LHCN-M2 (cell line): Measurements from ENCODE around the gene C1orf159. TPM values are rescaled to one million over a fixed set of nuclear protein-coding genes. Genes with fewer than 3 reads are reported as not detected.

Experiments
- DNase-seq: peaks from one replicate; pipeline ENCODE4 v3.0.0-alpha.2; 2012; ENCODE audit warnings: low read depth
- total RNA-seq: library from RNA; depleted of rRNA; stranded (reverse); fragments of >200 nt; gene quantifications from 2 replicates; pipeline ENCODE4 v1.2.3, GENCODE V29; 2014; rRNA removed

Gene C1orf159
- total RNA-seq, 1 experiment from 2014 or later, result 18.8 TPM

DNA sequence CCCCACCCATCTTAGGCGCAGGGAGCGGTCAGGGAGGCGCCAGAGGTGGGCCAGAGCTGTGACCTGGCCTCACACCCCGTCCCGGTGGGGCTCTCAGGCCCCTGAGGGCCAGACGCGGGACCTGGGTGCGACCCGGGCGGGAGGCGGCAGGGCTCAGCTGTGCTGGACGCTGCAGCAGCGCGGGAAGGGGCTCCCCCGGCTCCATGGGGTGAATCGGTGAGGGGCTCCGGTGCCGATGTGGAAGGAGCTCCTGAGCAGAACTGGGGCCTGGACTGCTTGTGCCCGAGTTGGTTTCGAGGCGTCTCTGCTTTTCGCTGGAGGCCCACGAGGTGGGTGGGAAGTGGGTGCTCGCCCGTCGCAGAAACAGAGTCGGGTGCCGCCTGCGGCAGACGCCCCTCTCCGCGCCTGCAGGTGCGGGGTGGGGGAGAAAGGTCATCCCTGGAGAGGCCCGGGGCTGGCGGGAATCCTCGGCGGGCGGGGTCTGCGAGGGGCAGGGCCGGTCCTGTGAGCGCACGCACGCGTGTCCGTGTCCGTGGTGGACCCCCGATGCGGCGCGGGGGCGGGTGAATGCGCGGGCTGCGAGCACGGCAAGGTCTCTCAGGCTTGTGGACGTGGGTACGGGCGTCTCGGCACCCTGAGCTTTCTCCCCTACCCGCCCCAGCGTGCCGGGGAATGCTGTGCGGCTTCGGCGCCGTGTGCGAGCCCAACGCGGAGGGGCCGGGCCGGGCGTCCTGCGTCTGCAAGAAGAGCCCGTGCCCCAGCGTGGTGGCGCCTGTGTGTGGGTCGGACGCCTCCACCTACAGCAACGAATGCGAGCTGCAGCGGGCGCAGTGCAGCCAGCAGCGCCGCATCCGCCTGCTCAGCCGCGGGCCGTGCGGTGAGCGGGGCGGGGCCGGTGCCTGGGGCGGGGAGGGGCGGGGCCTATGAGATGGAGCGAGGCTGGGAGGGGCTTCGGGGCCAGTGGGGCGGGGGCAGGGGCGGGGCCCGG lies 75.6 kb downstream of the C1orf159 start:
- peak; percentile 40 for DNase-seq

DNA sequence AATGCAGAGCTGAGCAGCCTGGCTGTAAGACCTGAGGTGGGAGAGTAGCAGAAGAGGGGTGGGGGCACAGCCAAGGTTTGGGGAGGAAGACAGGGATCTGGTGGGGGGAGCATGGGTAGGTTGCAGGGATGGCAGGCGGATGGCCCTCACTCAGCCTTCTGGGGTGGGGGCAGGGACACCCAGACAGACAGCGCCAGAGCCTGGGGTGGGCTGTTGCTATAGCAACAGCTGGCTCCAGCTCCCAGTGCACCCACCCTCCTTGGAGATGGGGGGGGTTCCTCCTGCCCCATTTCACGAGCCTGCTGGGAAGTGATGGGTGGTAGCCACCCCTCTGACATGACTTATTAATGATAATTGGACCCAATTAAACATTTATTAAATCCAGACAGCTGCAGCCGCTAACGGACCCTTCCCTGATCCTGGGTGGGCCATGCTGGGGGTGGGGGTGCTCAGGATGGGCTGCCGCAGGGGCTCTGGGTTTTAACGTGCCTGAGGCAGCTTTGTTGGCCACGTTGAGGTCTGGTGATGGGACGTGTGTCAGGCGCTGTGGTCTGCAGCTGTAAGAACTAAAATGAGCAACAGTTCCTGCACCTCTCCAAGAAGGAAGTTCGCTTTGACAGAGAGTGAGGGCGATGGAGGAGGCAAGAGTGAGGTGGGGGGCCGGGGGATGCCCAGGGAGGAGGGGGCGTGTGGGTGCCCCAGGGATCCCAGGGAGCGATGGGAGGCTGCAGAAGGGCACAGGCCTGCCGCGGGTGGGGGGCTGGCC lies 76.6 kb downstream of the C1orf159 start:
- DNase-seq, result no peak

GRCh38 chr1:1038694-1039093 lies 77.2 kb downstream of the C1orf159 start:
- DNase-seq, result no peak

DNA sequence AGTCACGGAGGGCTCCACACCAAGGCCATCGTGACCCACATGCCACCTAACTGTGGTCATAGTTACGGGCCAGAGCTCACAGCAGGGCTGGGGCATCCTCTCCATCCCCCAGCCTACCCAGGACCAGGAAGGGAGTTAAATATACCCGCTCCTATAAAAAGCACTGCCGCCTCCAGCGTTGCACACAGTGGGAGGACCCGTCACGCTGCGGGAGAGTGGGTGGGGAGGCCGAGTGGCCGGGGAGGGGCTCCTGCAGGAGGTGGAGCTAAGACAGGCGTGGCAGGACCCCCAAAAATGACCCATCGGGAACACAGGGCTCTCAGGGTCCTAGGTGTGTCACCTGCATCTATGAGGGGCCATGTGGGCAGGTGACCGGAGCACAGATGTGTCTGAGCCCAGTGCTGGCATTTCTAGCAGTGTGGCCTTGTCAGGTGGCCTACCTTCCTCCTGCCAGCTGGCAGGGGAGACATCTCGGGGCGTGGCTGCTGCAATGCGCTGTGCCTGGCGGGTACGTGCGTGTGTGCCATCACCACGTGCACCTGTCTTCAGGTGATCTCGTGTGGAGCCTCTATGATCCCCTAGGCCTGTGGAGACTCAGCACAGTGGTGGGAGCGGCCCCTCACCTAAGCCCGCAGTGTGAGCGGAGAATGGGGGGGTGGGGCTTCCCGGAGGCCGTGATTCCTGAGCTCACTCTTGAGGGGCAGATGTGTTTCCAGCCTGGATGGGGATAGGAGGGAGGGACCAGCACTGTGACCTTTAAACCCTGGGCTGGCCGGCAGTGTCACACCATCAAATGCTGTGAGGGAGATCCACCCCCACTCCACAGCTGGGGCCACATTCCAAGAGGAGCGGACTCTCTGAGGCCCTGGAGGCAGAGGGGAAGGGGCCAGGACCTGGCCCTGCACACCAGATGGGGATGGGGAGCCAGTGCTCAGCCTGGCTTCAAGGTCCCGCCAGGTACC lies 78.2 kb downstream of the C1orf159 start:
- no peak for DNase-seq

GRCh38 chr1:1035291-1035943 lies 80.5 kb downstream of the C1orf159 start:
- no peak for DNase-seq

- no peak for DNase-seq
Observed at GRCh38 chr1:1034439-1034781, 81.5 kb downstream of the C1orf159 start.

DNA sequence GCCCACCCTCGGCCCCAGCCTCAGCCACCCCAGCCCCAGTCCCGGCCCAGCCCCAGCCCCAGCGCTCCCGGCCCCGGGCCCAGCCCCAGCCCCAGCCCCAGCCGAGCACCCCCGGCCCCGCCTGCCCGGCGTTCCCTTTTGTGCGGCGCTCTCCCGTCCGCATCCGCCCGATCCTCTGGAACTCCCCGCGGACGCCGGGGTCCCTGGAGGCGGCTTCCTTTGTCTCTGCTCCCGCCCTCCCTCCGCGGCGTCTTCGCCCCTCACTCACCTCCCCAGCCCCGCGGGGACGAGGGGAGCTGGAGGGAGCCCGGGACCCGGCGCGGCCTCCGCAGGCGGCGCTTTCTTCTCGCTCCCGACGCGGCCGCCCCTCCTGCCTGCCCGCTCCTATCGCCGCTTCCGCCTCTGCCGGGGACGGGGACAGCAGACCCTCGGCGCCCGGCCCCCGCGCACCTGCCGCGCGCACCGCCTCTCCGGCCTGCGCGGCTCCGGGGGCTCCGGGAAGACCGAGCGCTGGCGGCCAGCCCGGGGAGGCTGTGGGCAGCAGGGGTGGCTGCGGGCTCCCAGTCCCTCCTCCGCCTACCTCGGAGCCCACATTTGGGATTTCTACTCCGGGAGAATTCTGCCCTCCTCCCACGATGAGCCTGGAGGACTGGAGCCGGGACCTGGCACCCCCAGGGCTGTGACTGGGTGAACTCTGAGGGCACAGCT lies 82.0 kb downstream of the C1orf159 start:
- no peak for DNase-seq

- DNase-seq, result peak; percentile 47
Observed at GRCh38 chr1:1033009-1033587, 82.8 kb downstream of the C1orf159 start.

DNA sequence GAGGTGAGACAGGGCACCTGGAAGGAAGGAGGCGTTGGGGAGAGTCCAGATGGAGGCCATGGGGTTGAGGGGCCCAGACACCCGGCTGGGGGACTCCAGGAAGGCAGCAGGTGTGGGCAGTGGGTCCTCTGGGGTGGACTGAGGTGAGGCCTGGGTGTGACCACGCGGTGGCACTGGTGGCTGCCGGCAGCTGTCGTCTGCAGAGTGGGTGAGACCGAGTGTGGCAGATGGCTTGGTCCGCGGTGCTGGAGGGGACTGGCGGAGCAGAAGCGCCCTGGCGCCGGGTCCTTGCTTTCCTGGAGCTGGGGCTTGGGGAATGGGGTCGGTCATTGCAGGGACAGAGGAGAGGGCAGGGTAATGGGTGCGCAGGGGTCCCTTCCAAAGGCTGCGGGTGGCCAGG lies 83.5 kb downstream of the C1orf159 start:
- no peak for DNase-seq

Other genes starting within 250 kb of the C1orf159 start
- 1.1 and 3.4 TPM in 2 replicates for gene SAMD11, start 192.2 kb downstream of the C1orf159 start, total RNA-seq
- gene NOC2L, start 156.8 kb downstream of the C1orf159 start, total RNA-seq, result 100 and 118 TPM in 2 replicates
- gene KLHL17, start 155.5 kb downstream of the C1orf159 start, total RNA-seq, result 13.7 and 22.8 TPM in 2 replicates
- 0.19 and 0.40 TPM in 2 replicates for gene PLEKHN1, start 149.6 kb downstream of the C1orf159 start, total RNA-seq
- not detected in 2 replicates for gene PERM1, start 134.0 kb downstream of the C1orf159 start, total RNA-seq
- gene HES4, start 116.0 kb downstream of the C1orf159 start, total RNA-seq, result 2.4 and 2.9 TPM in 2 replicates
- 77.6 and 161 TPM in 2 replicates for gene ISG15, start 102.6 kb downstream of the C1orf159 start, total RNA-seq
- 13.3 and 15.5 TPM in 2 replicates for gene AGRN, start 96.0 kb downstream of the C1orf159 start, total RNA-seq
- gene RNF223, start 41.8 kb downstream of the C1orf159 start, total RNA-seq, result not detected in 2 replicates
- gene TTLL10, start 57.8 kb upstream of the C1orf159 start, total RNA-seq, result not detected in 2 replicates
- not detected in 2 replicates for gene TNFRSF18, start 90.5 kb upstream of the C1orf159 start, total RNA-seq
- gene TNFRSF4, start 98.1 kb upstream of the C1orf159 start, total RNA-seq, result 0.17 and 0.32 TPM in 2 replicates
- gene SDF4, start 115.9 kb upstream of the C1orf159 start, total RNA-seq, result 142 and 150 TPM in 2 replicates
- gene B3GALT6, start 116.1 kb upstream of the C1orf159 start, total RNA-seq, result 58.0 and 58.3 TPM in 2 replicates
- 0.57 TPM in 1 of 2 replicates, not detected in the other for gene C1QTNF12, start 130.6 kb upstream of the C1orf159 start, total RNA-seq
- 57.4 and 62.3 TPM in 2 replicates for gene UBE2J2, start 157.8 kb upstream of the C1orf159 start, total RNA-seq
- 1.5 and 4.1 TPM in 2 replicates for gene SCNN1D, start 164.3 kb upstream of the C1orf159 start, total RNA-seq
- gene ACAP3, start 191.8 kb upstream of the C1orf159 start, total RNA-seq, result 71.0 and 76.4 TPM in 2 replicates
- 31.8 and 34.3 TPM in 2 replicates for gene PUSL1, start 192.5 kb upstream of the C1orf159 start, total RNA-seq
- 76.0 and 85.4 TPM in 2 replicates for gene INTS11, start 208.6 kb upstream of the C1orf159 start, total RNA-seq
- 27.7 and 28.9 TPM in 2 replicates for gene CPTP, start 208.7 kb upstream of the C1orf159 start, total RNA-seq
- gene TAS1R3, start 215.2 kb upstream of the C1orf159 start, total RNA-seq, result 0.06 TPM in 1 of 2 replicates, not detected in the other
- 85.6 and 86.6 TPM in 2 replicates for gene DVL1, start 233.3 kb upstream of the C1orf159 start, total RNA-seq
- 292 and 326 TPM in 2 replicates for gene MXRA8, start 242.5 kb upstream of the C1orf159 start, total RNA-seq